Measurements from ENCODE around the gene DYDC1. TPM values are rescaled to one million over a fixed set of nuclear protein-coding genes. Genes with fewer than 3 reads are reported as not detected.
"Not testable (repeated sequence)": the region's sequence is repeated elsewhere in the genome, so short reads cannot be mapped to it uniquely, and the experiment has no call there.

DYDC1 gene
- not detected for total RNA-seq
- long read RNA-seq, donor 1, result 0 reads
- long read RNA-seq, donor 2, result 0 reads

GRCh38 chr10:80356563-80356988 lies at the start of gene DYDC1, which contains the start of gene DYDC2:
TSS of gene DYDC1 (minus strand) at chr10:80356755. CDS start at chr10:80352601, 4,154 bp downstream.
TSS of gene DYDC2 (plus strand) at chr10:80356781. CDS start at chr10:80362444, 5,663 bp downstream.
- intact Hi-C loops (cut with DNase I), result no loop called here
- DNase-seq (ENCODE audit: low spot score), result peak; percentile 82

GRCh38 chr10:80406204-80406603 lies 49.6 kb upstream of the DYDC1 start:
- DNase-seq (ENCODE audit: low spot score), result no peak
- intact Hi-C loops (cut with DNase I), result no loop called here

GRCh38 chr10:80405626-80406025 lies 49.1 kb upstream of the DYDC1 start:
- DNase-seq (ENCODE audit: low spot score), result no peak
- intact Hi-C loops (cut with DNase I), result no loop called here

- intact Hi-C loops (cut with DNase I), result no loop called here
- no peak for DNase-seq (ENCODE audit: low spot score)
These were observed 48.5 kb upstream of the DYDC1 start for GRCh38 chr10:80405035-80405434.

GRCh38 chr10:80400136-80400804 lies 43.7 kb upstream of the DYDC1 start:
- DNase-seq (ENCODE audit: low spot score), result no peak
- intact Hi-C loops (cut with DNase I), result no loop called here

- no peak for DNase-seq (ENCODE audit: low spot score)
- intact Hi-C loops (cut with DNase I), result no loop called here
These were observed 40.5 kb upstream of the DYDC1 start for GRCh38 chr10:80397014-80397413.

- no peak for DNase-seq (ENCODE audit: low spot score)
- intact Hi-C loops (cut with DNase I), result no loop called here
These were observed 37.9 kb upstream of the DYDC1 start for GRCh38 chr10:80394358-80394916.

- no peak for DNase-seq (ENCODE audit: low spot score)
- intact Hi-C loops (cut with DNase I), result no loop called here
These were observed 35.7 kb upstream of the DYDC1 start for GRCh38 chr10:80392250-80392649.

GRCh38 chr10:80390740-80391139 lies 34.2 kb upstream of the DYDC1 start:
- intact Hi-C loops (cut with DNase I), result no loop called here
- no peak for DNase-seq (ENCODE audit: low spot score)

GRCh38 chr10:80382989-80383388 lies 26.4 kb upstream of the DYDC1 start:
- intact Hi-C loops (cut with DNase I), result no loop called here

GRCh38 chr10:80380185-80380584 lies 23.6 kb upstream of the DYDC1 start:
- no peak for DNase-seq (ENCODE audit: low spot score)
- intact Hi-C loops (cut with DNase I), result no loop called here

More at GRCh38 chr10:80382989-80383388, 26.4 kb upstream of the DYDC1 start:
- no peak for DNase-seq (ENCODE audit: low spot score)

GRCh38 chr10:80379701-80380100 lies 23.1 kb upstream of the DYDC1 start:
- DNase-seq (ENCODE audit: low spot score), result no peak
- intact Hi-C loops (cut with DNase I), result no loop called here

GRCh38 chr10:80373502-80373901 lies 16.9 kb upstream of the DYDC1 start:
- no peak for DNase-seq (ENCODE audit: low spot score)
- intact Hi-C loops (cut with DNase I), result no loop called here

- intact Hi-C loops (cut with DNase I), result no loop called here
- DNase-seq (ENCODE audit: low spot score), result no peak
These were observed 16.1 kb upstream of the DYDC1 start for GRCh38 chr10:80372675-80373074.

GRCh38 chr10:80371467-80371866 lies 14.9 kb upstream of the DYDC1 start:
- intact Hi-C loops (cut with DNase I), result no loop called here
- no peak for DNase-seq (ENCODE audit: low spot score)

GRCh38 chr10:80365510-80365909 lies 9.0 kb upstream of the DYDC1 start:
- intact Hi-C loops (cut with DNase I), result no loop called here
- DNase-seq (ENCODE audit: low spot score), result no peak

- intact Hi-C loops (cut with DNase I), result no loop called here
These were observed 3.1 kb upstream of the DYDC1 start for GRCh38 chr10:80359644-80360043.

GRCh38 chr10:80358925-80359324 lies 2.4 kb upstream of the DYDC1 start:
- DNase-seq (ENCODE audit: low spot score); intact Hi-C loops (cut with DNase I): not testable (repeated sequence)

More at GRCh38 chr10:80359644-80360043, 3.1 kb upstream of the DYDC1 start:
- DNase-seq (ENCODE audit: low spot score), result no peak

- intact Hi-C loops (cut with DNase I), result no loop called here
- no peak for DNase-seq (ENCODE audit: low spot score)
These were observed 1.2 kb upstream of the DYDC1 start for GRCh38 chr10:80357851-80358125.

GRCh38 chr10:80356989-80357850 lies 665 bp upstream of the DYDC1 start:
- intact Hi-C loops (cut with DNase I), result no loop called here
- no peak for DNase-seq (ENCODE audit: low spot score)
